SU-DHL-6 (cell line): ENCODE measurements around the gene PHF14.

Experiments
- H2AFZ ChIP-seq: fragments of 200-600 bp; sonication (generic); 2 replicates; pipeline ENCODE4 v1.6.1; 2014; ENCODE audit warnings: low read depth, mild to moderate bottlenecking, moderate library complexity, mixed read lengths, antibody characterized with exemption, low read length; ENCODE audit not compliant: severe bottlenecking
- H3F3A ChIP-seq: fragments of 200-600 bp; shearing (Covaris generic); 2 replicates; pipeline ENCODE4 v1.6.0; 2016; ENCODE audit warnings: antibody characterized with exemption, mild to moderate bottlenecking; ENCODE audit not compliant: insufficient read depth
- H3K27ac ChIP-seq: fragments of 200-600 bp; sonication (generic); 2 replicates; pipeline ENCODE4 v1.5.1; 2016; ENCODE audit warnings: low read depth, mild to moderate bottlenecking, low read length, moderate library complexity, mixed read lengths
- H3K27me3 ChIP-seq: fragments of 200-600 bp; sonication (generic), shearing (Covaris generic); 2 replicates; pipeline ENCODE4 v1.6.0; 2014; ENCODE audit warnings: mild to moderate bottlenecking, low read length
- H3K36me3 ChIP-seq: fragments of 200-600 bp; sonication (generic); 2 replicates; pipeline ENCODE4 v1.6.1; 2014; ENCODE audit warnings: mild to moderate bottlenecking, low read length, mixed read lengths
- H3K4me2 ChIP-seq: fragments of 300-600, 200-600 bp; shearing (Covaris generic), sonication (generic); 2 replicates; pipeline ENCODE4 v1.6.0; 2014; ENCODE audit warnings: low read length, low read depth, mild to moderate bottlenecking; ENCODE audit not compliant: poor library complexity, severe bottlenecking
- H3K4me3 ChIP-seq: fragments of 200-600 bp; sonication (generic); 2 replicates; pipeline ENCODE4 v1.5.1; 2014; ENCODE audit warnings: antibody characterized with exemption, low read length, mild to moderate bottlenecking, mixed read lengths; ENCODE audit not compliant: insufficient read depth, poor library complexity, severe bottlenecking
- H3K79me2 ChIP-seq: fragments of 200-600 bp; sonication (generic); 2 replicates; pipeline ENCODE4 v1.6.1; 2014; ENCODE audit warnings: mild to moderate bottlenecking, low read length, moderate library complexity; ENCODE audit not compliant: insufficient read depth
- H3K9ac ChIP-seq: fragments of 200-600 bp; sonication (generic); 2 replicates; pipeline ENCODE4 v1.7.0; 2014; ENCODE audit warnings: mild to moderate bottlenecking, low read length
- H3K9me2 ChIP-seq: fragments of 200-600 bp; sonication (generic); replicated peaks from 2 replicates; pipeline ENCODE4 v1.6.1; 2014; ENCODE audit warnings: low read length; ENCODE audit not compliant: insufficient read depth
- H3K9me3 ChIP-seq: fragments of 200-600 bp; sonication (generic); 2 replicates; pipeline ENCODE4 v1.6.1; 2014; ENCODE audit warnings: low read length, mixed read lengths; ENCODE audit not compliant: insufficient read depth
- H4K20me1 ChIP-seq: fragments of 200-600 bp; sonication (generic); 2 replicates; pipeline ENCODE4 v1.6.1; 2014; ENCODE audit warnings: low read depth, mild to moderate bottlenecking, antibody characterized with exemption, low read length, moderate library complexity, mixed read lengths
- CTCF ChIP-seq: fragments of 200-600 bp; sonication (generic); IDR thresholded peaks from one replicate; pipeline ENCODE4 v1.5.1; 2017; ENCODE audit warnings: antibody characterized with exemption, mild to moderate bottlenecking, low read length, moderate library complexity; ENCODE audit not compliant: insufficient read depth, poor library complexity, severe bottlenecking
- EZH2phosphoT487 ChIP-seq: fragments of 200-600 bp; sonication (generic), shearing (Covaris generic); conservative IDR thresholded peaks from 2 replicates; pipeline ENCODE4 v1.6.1; 2018; ENCODE audit warnings: mild to moderate bottlenecking, antibody characterized with exemption, low read length, moderate library complexity, mixed read lengths

Gene PHF14

GRCh38 chr7:11191081-11191480 is 217.4 kb downstream of the PHF14 start:
- H3K4me2 ChIP-seq = no peak overlapping the region
- TF ChIP-seq CTCF = no peak
- no peak for TF ChIP-seq EZH2phosphoT487
- H3K9me3 ChIP-seq = no peaks in the 10 kb centered on the region
- H4K20me1 ChIP-seq = no peaks in the 10 kb centered on the region
- no peaks in the 10 kb centered on the region for H3K27me3 ChIP-seq
- no peak overlapping the region for H3K4me3 ChIP-seq
- no peaks in the 10 kb centered on the region for H3K36me3 ChIP-seq
- no peaks in the 10 kb centered on the region for H3F3A ChIP-seq
- no peak overlapping the region for H2AFZ ChIP-seq
- H3K79me2 ChIP-seq = no peaks in the 10 kb centered on the region
- no peaks in the 10 kb centered on the region for H3K9me2 ChIP-seq
- H3K27ac ChIP-seq = no peak overlapping the region
- no peak overlapping the region for H3K9ac ChIP-seq

GRCh38 chr7:11191574-11192220 is 218.0 kb downstream of the PHF14 start:
- Histone ChIP-seq H3K4me2 (no peak overlapping the region), H3K9me2 (no peaks in the 10 kb centered on the region), H4K20me1 (no peaks in the 10 kb centered on the region), H2AFZ (no peak overlapping the region), H3K9me3 (no peaks in the 10 kb centered on the region), H3K36me3 (no peaks in the 10 kb centered on the region), H3K27me3 (no peaks in the 10 kb centered on the region), H3K4me3 (no peak overlapping the region), H3F3A (no peaks in the 10 kb centered on the region), H3K9ac (no peak overlapping the region), H3K27ac (no peak overlapping the region), H3K79me2 (no peaks in the 10 kb centered on the region)
- TF ChIP-seq EZH2phosphoT487 (no peak), CTCF (no peak)

GRCh38 chr7:11192506-11192905 is 218.8 kb downstream of the PHF14 start:
- Histone ChIP-seq H3K27me3 (no peaks in the 10 kb centered on the region), H3K4me3 (no peak overlapping the region), H4K20me1 (no peaks in the 10 kb centered on the region), H3K27ac (no peak overlapping the region), H3K4me2 (no peak overlapping the region), H3K9me3 (no peaks in the 10 kb centered on the region), H3F3A (no peaks in the 10 kb centered on the region), H3K9ac (no peak overlapping the region), H2AFZ (no peak overlapping the region), H3K79me2 (no peaks in the 10 kb centered on the region), H3K36me3 (no peaks in the 10 kb centered on the region), H3K9me2 (no peaks in the 10 kb centered on the region)
- no peak for TF ChIP-seq EZH2phosphoT487
- no peak for TF ChIP-seq CTCF
